Measurements from ENCODE around the gene PRKCH. TPM values are rescaled to one million over a fixed set of nuclear protein-coding genes. Genes with fewer than 3 reads are reported as not detected.

Gene PRKCH
- total and polyA plus RNA-seq, 12 donors, result 8.3 to 25.1 (median 17.7) TPM

GRCh38 chr14:61531465-61532122, 210.2 kb downstream of the PRKCH start:
- Histone ChIP-seq H3K4me1 (peaks cover 3 to 70% (median 46%) of the 10 kb centered on the region in 9 donors), H3K9me3 (peaks cover 0 to 2% (median 0%) of the 10 kb centered on the region in 11 donors), H3K27ac (peak overlapping the region in 5 of 10 donors; percentile 24 to 54 (median 38)), H3K27me3 (no peaks in the 10 kb centered on the region), H3K4me3 (no peak overlapping the region), H3K36me3 (peaks cover 0 to 50% (median 3%) of the 10 kb centered on the region in 9 donors)
- 40 to 48% methylated on average over 5 of the region's 5 CpGs for whole genome bisulfite sequencing, 2 donors
- no peak for DNase-seq
- TF ChIP-seq, protein P1, sequence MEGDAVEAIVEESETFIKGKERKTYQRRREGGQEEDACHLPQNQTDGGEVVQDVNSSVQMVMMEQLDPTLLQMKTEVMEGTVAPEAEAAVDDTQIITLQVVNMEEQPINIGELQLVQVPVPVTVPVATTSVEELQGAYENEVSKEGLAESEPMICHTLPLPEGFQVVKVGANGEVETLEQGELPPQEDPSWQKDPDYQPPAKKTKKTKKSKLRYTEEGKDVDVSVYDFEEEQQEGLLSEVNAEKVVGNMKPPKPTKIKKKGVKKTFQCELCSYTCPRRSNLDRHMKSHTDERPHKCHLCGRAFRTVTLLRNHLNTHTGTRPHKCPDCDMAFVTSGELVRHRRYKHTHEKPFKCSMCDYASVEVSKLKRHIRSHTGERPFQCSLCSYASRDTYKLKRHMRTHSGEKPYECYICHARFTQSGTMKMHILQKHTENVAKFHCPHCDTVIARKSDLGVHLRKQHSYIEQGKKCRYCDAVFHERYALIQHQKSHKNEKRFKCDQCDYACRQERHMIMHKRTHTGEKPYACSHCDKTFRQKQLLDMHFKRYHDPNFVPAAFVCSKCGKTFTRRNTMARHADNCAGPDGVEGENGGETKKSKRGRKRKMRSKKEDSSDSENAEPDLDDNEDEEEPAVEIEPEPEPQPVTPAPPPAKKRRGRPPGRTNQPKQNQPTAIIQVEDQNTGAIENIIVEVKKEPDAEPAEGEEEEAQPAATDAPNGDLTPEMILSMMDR (IDR thresholded peaks at IDR 0.05), result no peak
- intact Hi-C loops (cut with DNase I), result no loop called here
- no peak for ATAC-seq

DNA sequence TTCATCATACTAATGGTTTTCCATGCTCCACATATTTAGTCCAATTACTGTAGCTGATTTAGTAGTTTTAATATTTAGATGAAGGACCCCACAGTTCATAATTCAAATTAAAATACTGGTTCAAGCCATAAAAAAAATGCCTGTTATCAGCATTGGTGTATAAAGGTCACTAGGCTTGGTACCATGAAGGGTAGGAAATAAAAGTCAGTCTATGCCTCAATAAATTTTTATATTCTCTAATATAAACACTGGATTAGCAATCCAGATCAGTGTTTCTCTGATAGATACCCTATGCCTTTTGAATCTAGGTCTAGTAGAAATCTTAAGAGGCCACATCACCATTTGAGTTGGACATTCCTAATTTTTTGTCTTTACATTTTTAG, 210.7 kb downstream of the PRKCH start:
- Histone ChIP-seq H3K27me3 (no peaks in the 10 kb centered on the region), H3K27ac (peak overlapping the region in 4 of 10 donors; percentile 24 to 38 (median 31)), H3K4me3 (no peak overlapping the region), H3K4me1 (peaks cover 0 to 70% (median 46%) of the 10 kb centered on the region in 9 donors), H3K9me3 (peaks cover 0 to 2% (median 0%) of the 10 kb centered on the region in 11 donors), H3K36me3 (peaks cover 0 to 50% (median 3%) of the 10 kb centered on the region in 9 donors)
- intact Hi-C loops (cut with DNase I), result no loop called here
- TF ChIP-seq, protein P1 (IDR thresholded peaks at IDR 0.05), result no peak
- DNase-seq (no peak), ATAC-seq (no peak)

- WGBS, 2 donors, result 55 to 70% methylated on average over 6 of the region's 6 CpGs
- Histone ChIP-seq H3K36me3 (peaks cover 0 to 50% (median 3%) of the 10 kb centered on the region in 9 donors), H3K9me3 (peaks cover 0 to 2% (median 0%) of the 10 kb centered on the region in 11 donors), H3K27ac (peak overlapping the region in 5 of 10 donors; percentile 8 to 38 (median 27)), H3K27me3 (no peaks in the 10 kb centered on the region), H3K4me1 (peaks cover 0 to 70% (median 46%) of the 10 kb centered on the region in 9 donors), H3K4me3 (no peak overlapping the region)
- DNase-seq (no peak), ATAC-seq (peak in 1 of 8 donors; percentile 8)
- TF ChIP-seq, protein P1 (IDR thresholded peaks at IDR 0.05), result no peak
- intact Hi-C loops (cut with DNase I), result no loop called here
Observed at GRCh38 chr14:61532763-61533162, 211.4 kb downstream of the PRKCH start.

- Histone ChIP-seq H3K36me3 (peaks cover 0 to 45% (median 3%) of the 10 kb centered on the region in 9 donors), H3K4me1 (peaks cover 0 to 77% (median 55%) of the 10 kb centered on the region in 9 donors), H3K4me3 (no peak overlapping the region), H3K9me3 (peaks cover 0 to 2% (median 0%) of the 10 kb centered on the region in 11 donors), H3K27ac (peak overlapping the region in 4 of 10 donors; percentile 8 to 46 (median 23)), H3K27me3 (no peaks in the 10 kb centered on the region)
- ATAC-seq (peak in 4 of 8 donors; percentile 18 to 71 (median 40)), DNase-seq (no peak)
- TF ChIP-seq, protein P1 (IDR thresholded peaks at IDR 0.05), result no peak
- 52 to 64% methylated on average over 4 of the region's 4 CpGs for WGBS, 2 donors
- intact Hi-C loops (cut with DNase I), result no loop called here
Observed at GRCh38 chr14:61533513-61534255, 212.3 kb downstream of the PRKCH start.

Data from heart right ventricle (tissue), 16 donors.